ENCODE data around the gene ITPR3. TPM values are rescaled to one million over a fixed set of nuclear protein-coding genes. Genes with fewer than 3 reads are reported as not detected.

ITPR3 gene
- total and polyA plus RNA-seq, 2 donors (not counting 3 experiments of a cell fraction or from before 2014, with no cell fraction given), result 28.8 to 52.2 TPM

- Histone ChIP-seq H3K36me3 (ENCODE audit: control insufficient read depth in 2 of 2, extremely low read depth in 1 of 2, insufficient read depth in 2 of 2, low read length in 2 of 2) (no peaks in the 10 kb centered on the region), H3K27me3 (ENCODE audit: control insufficient read depth in 2 of 2, insufficient read depth in 2 of 2, low read length in 2 of 2) (no peaks in the 10 kb centered on the region), H3K79me2 (ENCODE audit: control insufficient read depth, insufficient read depth, low read length) (no peaks in the 10 kb centered on the region), H3K4me1 (ENCODE audit: control insufficient read depth, extremely low read depth, insufficient read depth, low read length) (peaks cover 24% of the 10 kb centered on the region), H3K27ac (ENCODE audit: insufficient read depth, low read depth, low read length) (no peak overlapping the region), H4K20me1 (replicated peaks; ENCODE audit: control insufficient read depth, extremely low read depth, insufficient read depth, low read length) (no peaks in the 10 kb centered on the region), H2AFZ (ENCODE audit: low read depth, low read length) (no peak overlapping the region), H3K9me3 (replicated peaks; ENCODE audit: control insufficient read depth, insufficient read depth, low read length) (no peaks in the 10 kb centered on the region), H3K4me2 (ENCODE audit: insufficient read depth, low read length) (no peak overlapping the region), H3K9ac (replicated peaks; ENCODE audit: extremely low read depth, insufficient read depth, low read length) (no peak overlapping the region), H3K4me3 (replicated peaks in 1 of 3; ENCODE audit: insufficient read depth in 1 of 3, low read depth in 1 of 3, low read length in 3 of 3) (no peak overlapping the region), H3K9me1 (replicated peaks; ENCODE audit: control insufficient read depth, extremely low read depth, insufficient read depth, low read length) (no peaks in the 10 kb centered on the region)
- POLR2A ChIA-PET, result no interaction called here
- no TSS peak for BruUV-seq (replicated peaks)
- no peak for TF ChIP-seq JUN (IDR thresholded peaks at IDR 0.05; ENCODE audit: borderline replicate concordance, insufficient read depth, insufficient read length, low read depth)
- TF ChIP-seq, protein P1, sequence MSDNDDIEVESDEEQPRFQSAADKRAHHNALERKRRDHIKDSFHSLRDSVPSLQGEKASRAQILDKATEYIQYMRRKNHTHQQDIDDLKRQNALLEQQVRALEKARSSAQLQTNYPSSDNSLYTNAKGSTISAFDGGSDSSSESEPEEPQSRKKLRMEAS (IDR thresholded peaks at IDR 0.05; ENCODE audit: insufficient read depth, insufficient read length), result no peak
- TF ChIP-seq FOS (IDR thresholded peaks at IDR 0.05; ENCODE audit: borderline replicate concordance, insufficient read depth, low read length), result no peak
- no peak for TF ChIP-seq MYC (IDR thresholded peaks at IDR 0.05; ENCODE audit: low read depth, low read length)
- no peak for TF ChIP-seq POLR2A (IDR thresholded peaks at IDR 0.05; ENCODE audit: low read depth, low read length)
- no peak for TF ChIP-seq POLR2AphosphoS5 (IDR thresholded peaks at IDR 0.05; ENCODE audit: insufficient read depth, low read depth, low read length)
- TF ChIP-seq CTCF (IDR thresholded peaks at IDR 0.05; ENCODE audit: extremely low read depth in 1 of 2, insufficient read depth in 1 of 2, low read depth in 1 of 2, low read length in 2 of 2), result no peak
- DNase-seq (ENCODE audit: low read depth, low spot score), result no peak
- dilution Hi-C loops (cut with MboI; ENCODE audit: extremely low pct_ligation_motif_present, low sequenced_read_pairs), result no loop called here
- CTCF ChIA-PET, result interaction anchor here (0.7 to 7.0 kb wide), 9 partner anchors 20 to 440 kb away, joined by 3 to 97 read pairs (median 4); no protein-coding TSS in a partner anchor
- intact Hi-C loops (cut with micrococcal nuclease), result no loop called here
- no peak for FAIRE-seq
Observed at GRCh38 chr6:33587529-33587928, 33.6 kb upstream of the ITPR3 start.

Data from endothelial cell of umbilical vein (primary cell).